OCI-LY1 (cell line): Measurements from ENCODE around the gene LCMT2.

Experiments
- CTCF ChIP-seq: fragments of 200-600 bp; sonication (generic), shearing (Covaris generic); IDR thresholded peaks from 2 replicates; pipeline ENCODE4 v1.5.1; 2017; ENCODE audit warnings: mild to moderate bottlenecking, antibody characterized with exemption, low read length, moderate library complexity, mixed read lengths
- EZH2 ChIP-seq: fragments of 200-600 bp; sonication (generic), shearing (Covaris generic); IDR thresholded peaks from 2 replicates; pipeline ENCODE4 v1.8.0; 2017; ENCODE audit warnings: borderline replicate concordance, mixed run types, mild to moderate bottlenecking, antibody characterized with exemption, low read length, moderate library complexity, mixed read lengths

GRCh38 chr15:43274136-43274535 is 56.2 kb downstream of the LCMT2 start:
- no peak for TF ChIP-seq CTCF
- TF ChIP-seq EZH2: no peak
